Osteoblast (primary cell): Measurements from ENCODE around the gene STAG3. TPM values are rescaled to one million over a fixed set of nuclear protein-coding genes. Genes with fewer than 3 reads are reported as not detected.
A peak's percentile ranks its signal among the peaks of the same experiment; 100 is the strongest.

Experiments
- DNase-seq: peaks from one replicate; pipeline ENCODE4 v3.0.0; 2011; ENCODE audit warnings: low spot score, mixed read lengths; ENCODE audit not compliant: insufficient read length; ENCODE audit errors: missing footprints
- H2AFZ ChIP-seq: 2 replicates; pipeline ENCODE4 v1.6.0; 2011; ENCODE audit warnings: mild to moderate bottlenecking, low read length
- H3K27ac ChIP-seq: 2 replicates; pipeline ENCODE4 v1.5.1; 2011; ENCODE audit warnings: mild to moderate bottlenecking, low read depth, low read length, moderate library complexity
- H3K27me3 ChIP-seq: 2 replicates; pipeline ENCODE4 v1.6.0; 2012; ENCODE audit warnings: mild to moderate bottlenecking, control low read depth, inconsistent platforms, low read length, moderate library complexity; ENCODE audit not compliant: insufficient read depth
- H3K36me3 ChIP-seq: 2 replicates; pipeline ENCODE4 v1.5.1; 2011; ENCODE audit warnings: mild to moderate bottlenecking, low read length, control low read depth, moderate library complexity; ENCODE audit not compliant: insufficient read depth
- H3K4me1 ChIP-seq: 2 replicates; pipeline ENCODE4 v1.5.1; 2011; ENCODE audit warnings: mild to moderate bottlenecking, low read length, control low read depth, moderate library complexity; ENCODE audit not compliant: insufficient read depth
- H3K4me2 ChIP-seq: 2 replicates; pipeline ENCODE4 v1.6.0; 2011; ENCODE audit warnings: mild to moderate bottlenecking, low read length; ENCODE audit not compliant: insufficient read depth
- H3K4me3 ChIP-seq: fragments of 200-600 bp; sonication (generic); 3 replicates; pipeline ENCODE4 v1.5.1; 2012; ENCODE audit warnings: mild to moderate bottlenecking, low read length, inconsistent platforms; ENCODE audit not compliant: insufficient read depth
- H3K79me2 ChIP-seq: 2 replicates; pipeline ENCODE4 v1.6.0; 2012; ENCODE audit warnings: mild to moderate bottlenecking, low read length, control low read depth, inconsistent platforms; ENCODE audit not compliant: insufficient read depth
- H3K9me3 ChIP-seq: 2 replicates; pipeline ENCODE4 v1.5.1; 2011; ENCODE audit warnings: low read depth, low read length, control low read depth
- H4K20me1 ChIP-seq: 2 replicates; pipeline ENCODE4 v1.6.0; 2012; ENCODE audit warnings: mild to moderate bottlenecking, low read length, control low read depth; ENCODE audit not compliant: insufficient read depth
- CTCF ChIP-seq: IDR thresholded peaks from 2 replicates; pipeline ENCODE4 v1.5.1; 2011; ENCODE audit warnings: mild to moderate bottlenecking, low read depth, low read length, moderate library complexity; ENCODE audit errors: extremely low read depth
- total RNA-seq: library from RNA; depleted of rRNA; stranded (reverse); fragments of >200 nt; gene quantifications from 2 replicates; pipeline ENCODE4 v1.2.3, GENCODE V29; 2012

Gene STAG3
- total RNA-seq, 1 donor: 1.4 TPM

- DNase-seq: peak; percentile 49
- peaks cover 69% of the 10 kb centered on the region for H3K79me2 ChIP-seq
- H3K4me1 ChIP-seq: peaks cover 19% of the 10 kb centered on the region
- H3K4me3 ChIP-seq: no peak overlapping the region
- no peak overlapping the region for H3K27ac ChIP-seq
- peaks cover 28% of the 10 kb centered on the region for H4K20me1 ChIP-seq
- no peak for TF ChIP-seq CTCF
- H3K36me3 ChIP-seq: peaks cover 37% of the 10 kb centered on the region
- no peak overlapping the region for H3K4me2 ChIP-seq
- no peaks in the 10 kb centered on the region for H3K9me3 ChIP-seq
- no peaks in the 10 kb centered on the region for H3K27me3 ChIP-seq
- H2AFZ ChIP-seq: no peak overlapping the region
Measured at GRCh38 chr7:100152937-100153666, 24.6 kb upstream of the STAG3 start.

GRCh38 chr7:100153708-100154535 lies 23.8 kb upstream of the STAG3 start:
- Histone ChIP-seq H3K27me3 (no peaks in the 10 kb centered on the region), H3K9me3 (no peaks in the 10 kb centered on the region), H3K27ac (no peak overlapping the region), H3K4me1 (peaks cover 19% of the 10 kb centered on the region), H2AFZ (no peak overlapping the region), H3K36me3 (peaks cover 37% of the 10 kb centered on the region), H3K79me2 (peaks cover 68% of the 10 kb centered on the region), H3K4me3 (no peak overlapping the region), H3K4me2 (no peak overlapping the region), H4K20me1 (peaks cover 28% of the 10 kb centered on the region)
- no peak for TF ChIP-seq CTCF
- DNase-seq: peak; percentile 70

GRCh38 chr7:100154651-100155491 lies 22.8 kb upstream of the STAG3 start:
- no peak overlapping the region for H3K4me3 ChIP-seq
- H3K27ac ChIP-seq: no peak overlapping the region
- peaks cover 37% of the 10 kb centered on the region for H3K36me3 ChIP-seq
- peaks cover 17% of the 10 kb centered on the region for H3K4me1 ChIP-seq
- peaks cover 28% of the 10 kb centered on the region for H4K20me1 ChIP-seq
- no peak overlapping the region for H3K4me2 ChIP-seq
- TF ChIP-seq CTCF: no peak
- no peak overlapping the region for H2AFZ ChIP-seq
- H3K27me3 ChIP-seq: no peaks in the 10 kb centered on the region
- H3K9me3 ChIP-seq: no peaks in the 10 kb centered on the region
- peaks cover 59% of the 10 kb centered on the region for H3K79me2 ChIP-seq
- peak; percentile 84 for DNase-seq
